Testis (tissue), 2 donors: ENCODE results near the gene CELF2.

Experiments
- POLR2A ChIP-seq: fragments of 450-650 bp; IDR thresholded peaks from one replicate; pipeline ENCODE4 v1.6.1; 2017; ENCODE audit warnings: antibody characterized with exemption, mild to moderate bottlenecking, moderate library complexity
- TF ChIP-seq, protein P1 (sequence below), 3 experiments: fragments of 450-650 bp in 2 of 3; fragments of 200-600 bp in 1 of 3; sonication (generic) in 1 of 3; IDR thresholded peaks; one replicate each; pipeline ENCODE4 v1.5.1; 2016 to 2019; ENCODE audit warnings: antibody characterized with exemption in 3 of 3, mild to moderate bottlenecking in 2 of 3, moderate library complexity in 1 of 3

DNA sequence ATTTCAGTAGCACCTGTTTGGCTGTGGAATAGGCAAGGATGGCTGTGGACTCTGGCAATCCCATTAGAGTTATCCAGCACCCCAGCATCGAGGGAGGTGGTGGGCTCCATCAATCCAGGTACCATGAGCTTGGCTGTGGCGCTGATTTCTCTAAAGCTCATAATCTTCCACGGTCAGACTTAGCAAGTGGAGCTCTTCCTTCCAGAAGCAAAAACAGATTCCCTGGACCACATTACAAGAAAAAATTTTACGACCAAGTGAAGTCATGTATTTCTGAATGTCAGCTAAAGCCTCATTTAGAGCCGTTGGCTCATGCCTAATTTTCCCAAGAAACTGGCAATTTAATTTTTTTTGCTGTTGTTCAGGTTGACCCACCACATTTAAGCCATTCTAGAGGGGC, 135.1 kb downstream of the CELF2 start:
- TF ChIP-seq, protein P1, sequence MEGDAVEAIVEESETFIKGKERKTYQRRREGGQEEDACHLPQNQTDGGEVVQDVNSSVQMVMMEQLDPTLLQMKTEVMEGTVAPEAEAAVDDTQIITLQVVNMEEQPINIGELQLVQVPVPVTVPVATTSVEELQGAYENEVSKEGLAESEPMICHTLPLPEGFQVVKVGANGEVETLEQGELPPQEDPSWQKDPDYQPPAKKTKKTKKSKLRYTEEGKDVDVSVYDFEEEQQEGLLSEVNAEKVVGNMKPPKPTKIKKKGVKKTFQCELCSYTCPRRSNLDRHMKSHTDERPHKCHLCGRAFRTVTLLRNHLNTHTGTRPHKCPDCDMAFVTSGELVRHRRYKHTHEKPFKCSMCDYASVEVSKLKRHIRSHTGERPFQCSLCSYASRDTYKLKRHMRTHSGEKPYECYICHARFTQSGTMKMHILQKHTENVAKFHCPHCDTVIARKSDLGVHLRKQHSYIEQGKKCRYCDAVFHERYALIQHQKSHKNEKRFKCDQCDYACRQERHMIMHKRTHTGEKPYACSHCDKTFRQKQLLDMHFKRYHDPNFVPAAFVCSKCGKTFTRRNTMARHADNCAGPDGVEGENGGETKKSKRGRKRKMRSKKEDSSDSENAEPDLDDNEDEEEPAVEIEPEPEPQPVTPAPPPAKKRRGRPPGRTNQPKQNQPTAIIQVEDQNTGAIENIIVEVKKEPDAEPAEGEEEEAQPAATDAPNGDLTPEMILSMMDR (IDR thresholded peaks at IDR 0.05): no peak
- no peak for TF ChIP-seq POLR2A
